Erythroblast (primary cell): ENCODE data around the gene TDP2.

Source experiments
- GATA1 ChIP-seq: IDR thresholded peaks from 2 replicates; pipeline ENCODE4 v1.6.1; 2011; ENCODE audit warnings: low read depth, mild to moderate bottlenecking, control low read depth, low read length, moderate library complexity
- POLR2A ChIP-seq: IDR thresholded peaks from 2 replicates; pipeline ENCODE4 v1.6.1; 2011; ENCODE audit warnings: mild to moderate bottlenecking, low read length

DNA sequence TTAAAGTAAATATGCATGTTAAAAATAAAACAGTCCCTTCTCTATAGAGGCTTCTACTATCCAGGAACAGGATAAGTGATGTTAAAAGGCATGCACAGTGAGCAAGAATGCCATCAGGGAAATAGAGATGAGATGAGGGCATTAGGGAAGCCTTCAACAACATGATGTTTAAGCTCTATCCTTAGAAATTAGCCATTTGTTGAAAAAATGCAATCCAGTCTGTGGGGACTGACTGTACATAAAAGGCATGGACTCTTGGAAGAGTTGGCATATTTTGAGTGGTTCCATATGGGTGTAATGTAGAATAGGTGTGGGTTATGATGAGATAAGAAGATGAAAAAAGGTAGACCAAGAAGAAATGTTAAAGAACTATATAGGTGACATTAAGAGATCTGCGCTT lies 26.5 kb downstream of the TDP2 start:
- TF ChIP-seq POLR2A (no peak), GATA1 (no peak)
